NCI-H187 treated with DMSO at 0.1 percent for 48 hours (cell line): Measurements from ENCODE around the gene ROR2.

Experiments used
- DNase-seq: peaks from one replicate; lab custom pipeline; 2025; lab: John Stamatoyannopoulos, UW

ROR2 gene

GRCh38 chr9:91516777-91517176 is 433.3 kb downstream of the ROR2 start:
- no peak for DNase-seq

GRCh38 chr9:91516081-91516480 is 433.9 kb downstream of the ROR2 start:
- no peak for DNase-seq

- no peak for DNase-seq
Measured at GRCh38 chr9:91515074-91515687, 434.8 kb downstream of the ROR2 start.
